ENCODE results near the gene RNF225.

RNF225 gene

GRCh38 chr19:58406818-58407657 is 11.6 kb downstream of the RNF225 start:
- Histone ChIP-seq H3F3A (ENCODE audit: insufficient read depth, low read length) (0 out of 2 replicates have a peak, but pooled peaks cover 5% of the 10 kb centered on the region), H2AFZ (ENCODE audit: low read length) (no peak overlapping the region), H3K36me3 (ENCODE audit: insufficient read depth, low read length) (no peaks in the 10 kb centered on the region), H3K4me1 (ENCODE audit: insufficient read depth, low read length, severe bottlenecking) (peaks cover 27% of the 10 kb centered on the region), H3K27ac (ENCODE audit: low read depth, low read length, poor library complexity, severe bottlenecking) (no peak overlapping the region), H3K79me2 (ENCODE audit: insufficient read depth, low read length) (no peaks in the 10 kb centered on the region), H3K9me3 (ENCODE audit: low read length) (no peaks in the 10 kb centered on the region), H3K4me3 (ENCODE audit: low read depth, low read length, poor library complexity, severe bottlenecking) (peak overlapping the region; percentile 90), H3K27me3 (ENCODE audit: insufficient read depth, low read length) (no peaks in the 10 kb centered on the region), H3K9ac (ENCODE audit: low read length) (peak overlapping the region; percentile 87), H4K20me1 (ENCODE audit: insufficient read depth, low read length) (no peaks in the 10 kb centered on the region), H3K4me2 (ENCODE audit: low read length) (peak overlapping the region; percentile 98), H3K9me2 (ENCODE audit: low read depth, low read length) (no peaks in the 10 kb centered on the region)
- TF ChIP-seq CTCF (IDR thresholded peaks at IDR 0.05; ENCODE audit: low read length), result no peak
- TF ChIP-seq EZH2 (IDR thresholded peaks at IDR 0.05; ENCODE audit: borderline replicate concordance, low read length), result no peak

- Histone ChIP-seq H3K9ac (ENCODE audit: low read length) (peak overlapping the region; percentile 87), H3F3A (ENCODE audit: insufficient read depth, low read length) (0 out of 2 replicates have a peak, but pooled peaks cover 5% of the 10 kb centered on the region), H3K27me3 (ENCODE audit: insufficient read depth, low read length) (no peaks in the 10 kb centered on the region), H3K27ac (ENCODE audit: low read depth, low read length, poor library complexity, severe bottlenecking) (peak overlapping the region; percentile 44), H2AFZ (ENCODE audit: low read length) (no peak overlapping the region), H3K4me3 (ENCODE audit: low read depth, low read length, poor library complexity, severe bottlenecking) (peak overlapping the region; percentile 90), H3K36me3 (ENCODE audit: insufficient read depth, low read length) (no peaks in the 10 kb centered on the region), H3K79me2 (ENCODE audit: insufficient read depth, low read length) (no peaks in the 10 kb centered on the region), H4K20me1 (ENCODE audit: insufficient read depth, low read length) (no peaks in the 10 kb centered on the region), H3K9me2 (ENCODE audit: low read depth, low read length) (no peaks in the 10 kb centered on the region), H3K4me1 (ENCODE audit: insufficient read depth, low read length, severe bottlenecking) (peaks cover 23% of the 10 kb centered on the region), H3K4me2 (ENCODE audit: low read length) (peak overlapping the region; percentile 98), H3K9me3 (ENCODE audit: low read length) (no peaks in the 10 kb centered on the region)
- TF ChIP-seq CTCF (IDR thresholded peaks at IDR 0.05; ENCODE audit: low read length), result no peak
- no peak for TF ChIP-seq EZH2 (IDR thresholded peaks at IDR 0.05; ENCODE audit: borderline replicate concordance, low read length)
Observed at GRCh38 chr19:58407658-58408151, 12.2 kb downstream of the RNF225 start.

GRCh38 chr19:58408152-58409009 is 12.9 kb downstream of the RNF225 start, which contains the start of gene ZNF584:
Gene ZNF584, plus strand, starts transcription at chr19:58408649. Its CDS starts 499 bp downstream, at chr19:58409148.
- H3K27ac ChIP-seq (ENCODE audit: low read depth, low read length, poor library complexity, severe bottlenecking), result peak within 1 kb of the TSS; percentile 44
- no peaks in the 10 kb centered on the region for H3K9me3 ChIP-seq (ENCODE audit: low read length)
- H3K79me2 ChIP-seq (ENCODE audit: insufficient read depth, low read length), result no peaks in the 10 kb centered on the region
- no peaks in the 10 kb centered on the region for H3F3A ChIP-seq (ENCODE audit: insufficient read depth, low read length)
- no peaks in the 10 kb centered on the region for H4K20me1 ChIP-seq (ENCODE audit: insufficient read depth, low read length)
- H3K4me3 ChIP-seq (ENCODE audit: low read depth, low read length, poor library complexity, severe bottlenecking), result peak within 1 kb of the TSS; percentile 90
- H2AFZ ChIP-seq (ENCODE audit: low read length), result no peak within 1 kb of the TSS
- peaks cover 23% of the 10 kb centered on the region for H3K4me1 ChIP-seq (ENCODE audit: insufficient read depth, low read length, severe bottlenecking)
- peak within 1 kb of the TSS; percentile 87 for H3K9ac ChIP-seq (ENCODE audit: low read length)
- peak within 1 kb of the TSS; percentile 98 for H3K4me2 ChIP-seq (ENCODE audit: low read length)
- TF ChIP-seq CTCF (IDR thresholded peaks at IDR 0.05; ENCODE audit: low read length) (peak; percentile 36), EZH2 (IDR thresholded peaks at IDR 0.05; ENCODE audit: borderline replicate concordance, low read length) (no peak)
- H3K36me3 ChIP-seq (ENCODE audit: insufficient read depth, low read length), result no peaks in the 10 kb centered on the region
- no peaks in the 10 kb centered on the region for H3K9me2 ChIP-seq (ENCODE audit: low read depth, low read length)
- no peaks in the 10 kb centered on the region for H3K27me3 ChIP-seq (ENCODE audit: insufficient read depth, low read length)
